A673 (cell line): ENCODE results near the gene CTIF. TPM values are rescaled to one million over a fixed set of nuclear protein-coding genes. Genes with fewer than 3 reads are reported as not detected.

Experiments
- BruUV-seq: library from RNA; stranded (reverse); fragments of 400-500 nt; replicated peaks from 2 replicates; lab custom pipeline; 2021; lab: Mats Ljungman, UMichigan
- CTCF ChIA-PET: fragments of 300-600 bp; sonication (Branson Sonifier 250); formaldehyde crosslinking; loops from one replicate; lab custom pipeline; 2022; ENCODE audit warnings: antibody characterized with exemption; lab: Charles Lee
- POLR2A ChIA-PET: fragments of 300-600 bp; sonication (Branson Sonifier 250); formaldehyde crosslinking; loops from one replicate; lab custom pipeline; 2022; ENCODE audit warnings: antibody characterized with exemption; ENCODE audit not compliant: low non-redundant PET; lab: Charles Lee
- DNase-seq: peaks from one replicate; pipeline ENCODE4 v3.0.0-alpha.2; 2015; ENCODE audit warnings: low spot score
- H3K27ac ChIP-seq: fragments of 200-600 bp; sonication (generic); 2 replicates; pipeline ENCODE4 v1.5.1; 2016; ENCODE audit warnings: mixed run types, low read depth, mild to moderate bottlenecking, mixed read lengths, antibody characterized with exemption, low read length; ENCODE audit not compliant: poor library complexity, severe bottlenecking
- H3K27me3 ChIP-seq: fragments of 200-600 bp; sonication (generic); replicated peaks from 2 replicates; pipeline ENCODE4 v1.6.1; 2017; ENCODE audit warnings: mixed run types, low read depth, mild to moderate bottlenecking, mixed read lengths, antibody characterized with exemption, low read length; ENCODE audit not compliant: insufficient read depth, poor library complexity
- H3K36me3 ChIP-seq: fragments of 200-600 bp; sonication (generic); 2 replicates; pipeline ENCODE4 v1.6.1; 2016; ENCODE audit warnings: mixed run types, mild to moderate bottlenecking, mixed read lengths, antibody characterized with exemption, low read length; ENCODE audit not compliant: insufficient read depth, poor library complexity, severe bottlenecking
- H3K4me1 ChIP-seq: fragments of 200-600 bp; sonication (generic); 2 replicates; pipeline ENCODE4 v1.6.1; 2017; ENCODE audit warnings: mixed run types, mild to moderate bottlenecking, mixed read lengths, antibody characterized with exemption, low read length; ENCODE audit not compliant: insufficient read depth, poor library complexity, severe bottlenecking
- H3K4me3 ChIP-seq: fragments of 200-600 bp; sonication (generic); 2 replicates; pipeline ENCODE4 v1.5.1; 2016; ENCODE audit warnings: low read depth, mixed run types, mild to moderate bottlenecking, mixed read lengths, low read length; ENCODE audit not compliant: poor library complexity, severe bottlenecking
- H3K9me3 ChIP-seq: fragments of 200-600 bp; sonication (generic); 2 replicates; pipeline ENCODE4 v1.6.1; 2016; ENCODE audit warnings: mixed run types, low read depth, mild to moderate bottlenecking, mixed read lengths, antibody characterized with exemption, low read length; ENCODE audit not compliant: poor library complexity, severe bottlenecking
- EZH2 ChIP-seq: fragments of 200-600 bp; sonication (generic); IDR thresholded peaks from 2 replicates; pipeline ENCODE4 v1.6.1; 2017; ENCODE audit warnings: borderline replicate concordance, low read depth, mild to moderate bottlenecking, mixed read lengths, antibody characterized with exemption, low read length; ENCODE audit not compliant: poor library complexity, severe bottlenecking
- intact Hi-C: fragments of 100-400 bp; cut with micrococcal nuclease; formaldehyde crosslinking; loops from one replicate; pipeline ENCODE4 v1.10.0; 2022; ENCODE audit not compliant: unreplicated experiment
- total RNA-seq: library from RNA; stranded (reverse); gene quantifications from 2 replicates; pipeline ENCODE4 v1.2.3, GENCODE V29; 2021
- TF ChIP-seq, protein P1 (sequence below): fragments of 300-800, 200-600 bp; sonication (generic); conservative IDR thresholded peaks from 2 replicates; pipeline ENCODE4 v1.5.1; 2017; ENCODE audit warnings: low read depth, mild to moderate bottlenecking, antibody characterized with exemption, low read length, moderate library complexity, mixed read lengths

CTIF gene
- total RNA-seq, 1 experiment from 2014 or later: 23.5 TPM

GRCh38 chr18:48904091-48904490, 365.3 kb downstream of the CTIF start:
- Histone ChIP-seq H3K27me3 (no peaks in the 10 kb centered on the region), H3K4me1 (peaks cover 10% of the 10 kb centered on the region), H3K9me3 (peaks cover 4% of the 10 kb centered on the region), H3K27ac (no peak overlapping the region), H3K4me3 (no peak overlapping the region), H3K36me3 (no peaks in the 10 kb centered on the region)
- intact Hi-C loops: no loop called here
- no peak for DNase-seq
- no peak for TF ChIP-seq EZH2
- TF ChIP-seq, protein P1, sequence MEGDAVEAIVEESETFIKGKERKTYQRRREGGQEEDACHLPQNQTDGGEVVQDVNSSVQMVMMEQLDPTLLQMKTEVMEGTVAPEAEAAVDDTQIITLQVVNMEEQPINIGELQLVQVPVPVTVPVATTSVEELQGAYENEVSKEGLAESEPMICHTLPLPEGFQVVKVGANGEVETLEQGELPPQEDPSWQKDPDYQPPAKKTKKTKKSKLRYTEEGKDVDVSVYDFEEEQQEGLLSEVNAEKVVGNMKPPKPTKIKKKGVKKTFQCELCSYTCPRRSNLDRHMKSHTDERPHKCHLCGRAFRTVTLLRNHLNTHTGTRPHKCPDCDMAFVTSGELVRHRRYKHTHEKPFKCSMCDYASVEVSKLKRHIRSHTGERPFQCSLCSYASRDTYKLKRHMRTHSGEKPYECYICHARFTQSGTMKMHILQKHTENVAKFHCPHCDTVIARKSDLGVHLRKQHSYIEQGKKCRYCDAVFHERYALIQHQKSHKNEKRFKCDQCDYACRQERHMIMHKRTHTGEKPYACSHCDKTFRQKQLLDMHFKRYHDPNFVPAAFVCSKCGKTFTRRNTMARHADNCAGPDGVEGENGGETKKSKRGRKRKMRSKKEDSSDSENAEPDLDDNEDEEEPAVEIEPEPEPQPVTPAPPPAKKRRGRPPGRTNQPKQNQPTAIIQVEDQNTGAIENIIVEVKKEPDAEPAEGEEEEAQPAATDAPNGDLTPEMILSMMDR: no peak
- no TSS peak for BruUV-seq
- POLR2A ChIA-PET: no interaction called here
- CTCF ChIA-PET: no interaction called here

GRCh38 chr18:48904847-48905394, 366.1 kb downstream of the CTIF start:
- TF ChIP-seq, protein P1: no peak
- TF ChIP-seq EZH2: no peak
- Histone ChIP-seq H3K4me3 (no peak overlapping the region), H3K27ac (no peak overlapping the region), H3K9me3 (peaks cover 4% of the 10 kb centered on the region), H3K36me3 (no peaks in the 10 kb centered on the region), H3K27me3 (no peaks in the 10 kb centered on the region), H3K4me1 (peaks cover 10% of the 10 kb centered on the region)
- BruUV-seq: no TSS peak
- intact Hi-C loops: no loop called here
- ChIA-PET POLR2A (no interaction called here), CTCF (no interaction called here)
- DNase-seq: no peak

GRCh38 chr18:48905513-48905912, 366.7 kb downstream of the CTIF start:
- BruUV-seq: no TSS peak
- POLR2A ChIA-PET: no interaction called here
- Histone ChIP-seq H3K27me3 (no peaks in the 10 kb centered on the region), H3K4me1 (peaks cover 10% of the 10 kb centered on the region), H3K9me3 (peaks cover 4% of the 10 kb centered on the region), H3K27ac (no peak overlapping the region), H3K36me3 (no peaks in the 10 kb centered on the region), H3K4me3 (no peak overlapping the region)
- intact Hi-C loops: no loop called here
- no peak for DNase-seq
- CTCF ChIA-PET: no interaction called here
- TF ChIP-seq EZH2: no peak

DNA sequence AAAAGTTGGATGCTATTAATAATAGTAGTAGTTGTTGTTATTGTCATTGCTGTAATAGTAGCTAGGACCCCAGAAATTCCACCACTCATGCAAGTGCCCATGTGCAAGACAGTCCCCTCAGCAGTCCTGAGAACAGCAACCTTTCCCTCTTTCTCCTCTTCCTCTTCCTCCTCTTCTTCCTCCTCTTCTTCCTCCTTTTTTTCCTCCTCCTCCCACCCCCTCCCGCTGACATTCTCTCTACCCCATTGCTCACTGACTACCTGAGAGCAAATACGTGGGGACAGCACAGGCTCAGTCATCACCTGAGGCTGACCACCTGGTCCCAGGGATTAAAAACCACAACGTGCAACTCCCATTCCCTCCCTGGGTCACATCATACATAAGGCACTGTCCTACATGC, 370.1 kb downstream of the CTIF start:
- BruUV-seq: no TSS peak
- intact Hi-C loops: no loop called here
- ChIA-PET POLR2A (no interaction called here), CTCF (no interaction called here)
- H3K4me1 ChIP-seq: no peaks in the 10 kb centered on the region
- H3K27me3 ChIP-seq: no peaks in the 10 kb centered on the region
- no peak for DNase-seq
- H3K9me3 ChIP-seq: peaks cover 4% of the 10 kb centered on the region
- H3K36me3 ChIP-seq: no peaks in the 10 kb centered on the region
- no peak for TF ChIP-seq EZH2
- TF ChIP-seq, protein P1: no peak
- no peak overlapping the region for H3K4me3 ChIP-seq
- no peak overlapping the region for H3K27ac ChIP-seq
